Coronary artery (tissue), 2 donors: Measurements from ENCODE around the gene KIF14.
"Not testable (repeated sequence)": the region's sequence is repeated elsewhere in the genome, so short reads cannot be mapped to it uniquely, and the experiment has no call there.

Experiments
- DNase-seq: peaks from one replicate; pipeline ENCODE4 v3.0.0-alpha.2; 2017; ENCODE audit warnings: low spot score
- H3K27ac ChIP-seq, 2 donors: fragments of 200-600 bp; sonication (generic); one replicate each; pipeline ENCODE4 v1.5.1; 2016 to 2019
- H3K4me3 ChIP-seq: fragments of 200-600 bp; sonication (generic); 2 replicates; pipeline ENCODE4 v1.5.1; 2016; ENCODE audit warnings: mild to moderate bottlenecking, moderate library complexity
- TF ChIP-seq, protein P1 (sequence below): fragments of 200-600 bp; sonication (generic); IDR thresholded peaks from one replicate; pipeline ENCODE4 v1.5.1; 2019; ENCODE audit warnings: antibody characterized with exemption

The KIF14 gene

DNA sequence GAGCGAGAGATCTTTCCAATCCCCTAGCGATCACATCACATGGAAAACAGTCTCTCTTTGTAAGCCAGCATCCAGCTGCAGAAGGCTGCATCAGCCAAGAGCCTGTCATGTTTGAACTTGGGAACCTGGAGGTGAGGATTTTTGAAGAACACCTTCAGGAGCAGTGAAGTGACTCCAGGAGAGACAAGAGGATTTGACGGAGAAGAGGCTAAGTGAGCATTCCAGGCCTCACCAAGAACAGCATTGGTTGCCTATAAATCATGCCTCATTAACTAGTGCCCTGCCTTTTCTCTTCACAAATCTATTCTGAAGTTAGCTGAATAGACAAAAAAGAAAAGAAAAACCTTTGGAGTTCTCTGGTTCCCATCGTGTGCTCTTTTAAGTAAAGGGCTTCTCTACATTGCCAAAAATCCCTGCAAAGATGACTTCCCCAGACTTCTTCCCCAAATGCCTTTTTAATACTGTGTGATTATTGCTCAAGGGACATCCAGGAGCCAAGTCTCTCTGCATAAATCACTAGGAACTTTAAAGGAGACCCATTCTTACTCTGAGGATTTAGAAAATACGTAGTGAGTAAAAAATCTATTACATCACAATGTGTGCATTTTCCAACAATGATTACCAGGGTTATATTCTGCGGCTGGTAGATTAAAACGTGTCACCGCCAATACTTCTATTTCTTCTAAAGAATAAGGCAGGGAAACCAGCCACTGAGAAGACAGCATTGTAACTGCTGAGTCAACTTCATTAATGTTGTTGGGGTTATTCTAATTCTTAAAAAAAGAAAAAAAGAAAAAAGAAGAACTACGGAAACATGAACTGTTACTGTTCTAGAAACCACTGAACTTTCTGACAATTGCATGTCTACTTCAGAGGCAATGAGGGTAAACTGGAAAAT lies 95.2 kb downstream of the KIF14 start:
- Histone ChIP-seq H3K4me3 (no peak overlapping the region), H3K27ac (no peak overlapping the region)
- TF ChIP-seq, protein P1, sequence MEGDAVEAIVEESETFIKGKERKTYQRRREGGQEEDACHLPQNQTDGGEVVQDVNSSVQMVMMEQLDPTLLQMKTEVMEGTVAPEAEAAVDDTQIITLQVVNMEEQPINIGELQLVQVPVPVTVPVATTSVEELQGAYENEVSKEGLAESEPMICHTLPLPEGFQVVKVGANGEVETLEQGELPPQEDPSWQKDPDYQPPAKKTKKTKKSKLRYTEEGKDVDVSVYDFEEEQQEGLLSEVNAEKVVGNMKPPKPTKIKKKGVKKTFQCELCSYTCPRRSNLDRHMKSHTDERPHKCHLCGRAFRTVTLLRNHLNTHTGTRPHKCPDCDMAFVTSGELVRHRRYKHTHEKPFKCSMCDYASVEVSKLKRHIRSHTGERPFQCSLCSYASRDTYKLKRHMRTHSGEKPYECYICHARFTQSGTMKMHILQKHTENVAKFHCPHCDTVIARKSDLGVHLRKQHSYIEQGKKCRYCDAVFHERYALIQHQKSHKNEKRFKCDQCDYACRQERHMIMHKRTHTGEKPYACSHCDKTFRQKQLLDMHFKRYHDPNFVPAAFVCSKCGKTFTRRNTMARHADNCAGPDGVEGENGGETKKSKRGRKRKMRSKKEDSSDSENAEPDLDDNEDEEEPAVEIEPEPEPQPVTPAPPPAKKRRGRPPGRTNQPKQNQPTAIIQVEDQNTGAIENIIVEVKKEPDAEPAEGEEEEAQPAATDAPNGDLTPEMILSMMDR, result no peak
- DNase-seq, result no peak

DNA sequence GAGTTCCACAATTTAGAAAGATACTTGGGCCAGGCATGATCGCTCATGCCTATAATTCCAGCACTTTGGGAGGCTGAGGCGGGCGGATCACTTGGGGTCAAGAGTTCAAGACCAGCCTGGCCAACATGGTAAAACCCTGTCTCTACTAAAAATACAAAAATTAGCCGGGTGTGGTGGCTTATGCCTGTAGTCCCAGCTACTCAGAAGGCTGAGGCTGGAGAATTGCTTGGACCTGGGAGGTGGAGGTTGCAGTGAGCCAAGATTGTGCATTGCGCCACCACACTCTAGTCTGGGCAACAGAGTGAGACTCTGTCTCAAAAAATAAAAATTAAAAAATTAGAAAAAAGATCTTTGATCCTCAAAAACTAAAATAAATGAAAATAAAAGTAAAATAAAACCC lies 96.0 kb downstream of the KIF14 start:
- DNase-seq, H3K27ac ChIP-seq, H3K4me3 ChIP-seq: not testable (repeated sequence)

DNA sequence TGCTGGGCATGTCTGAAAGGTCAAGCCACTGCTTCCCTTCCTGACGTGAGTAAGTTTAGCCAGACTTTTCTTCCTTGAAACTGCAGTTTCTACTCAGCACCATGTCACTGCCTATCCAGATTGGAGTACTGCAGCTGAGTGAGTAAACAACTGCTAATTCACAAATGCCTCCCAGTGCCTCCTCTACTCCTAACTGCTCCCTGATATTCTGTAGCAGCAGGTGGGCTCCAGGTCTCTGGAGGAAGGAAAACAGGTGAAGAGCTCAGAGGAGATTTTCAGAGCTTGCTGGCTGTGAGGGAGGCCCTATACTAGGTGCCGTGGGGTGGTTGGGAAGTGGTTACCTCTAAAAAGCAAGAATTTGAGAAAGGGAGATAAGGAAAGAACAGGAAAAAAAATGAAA lies 96.5 kb downstream of the KIF14 start:
- TF ChIP-seq, protein P1, result no peak
- H3K27ac ChIP-seq, result no peak overlapping the region
- no peak overlapping the region for H3K4me3 ChIP-seq
- DNase-seq, result no peak

DNA sequence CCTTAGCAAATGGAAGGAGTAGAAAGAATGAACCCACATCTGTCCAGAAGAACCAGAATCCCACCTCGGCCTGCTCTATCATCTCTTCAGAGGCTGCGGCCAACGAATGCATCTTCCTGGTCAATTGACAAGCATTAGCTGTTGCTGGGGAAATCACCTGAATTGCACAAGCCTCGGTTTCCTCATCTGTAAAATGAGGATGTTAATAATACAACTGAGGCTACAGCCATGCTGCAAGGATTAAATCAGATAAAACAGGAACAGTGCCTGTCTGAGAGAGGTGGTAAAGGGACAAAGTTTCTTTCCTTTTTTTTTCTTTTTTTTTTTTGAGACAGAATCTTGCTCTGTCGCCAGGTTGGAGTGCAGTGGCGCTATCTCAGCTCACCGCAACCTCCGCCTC lies 99.8 kb downstream of the KIF14 start:
- no peak overlapping the region for H3K27ac ChIP-seq
- TF ChIP-seq, protein P1, result no peak
- H3K4me3 ChIP-seq, result no peak overlapping the region
- no peak for DNase-seq

DNA sequence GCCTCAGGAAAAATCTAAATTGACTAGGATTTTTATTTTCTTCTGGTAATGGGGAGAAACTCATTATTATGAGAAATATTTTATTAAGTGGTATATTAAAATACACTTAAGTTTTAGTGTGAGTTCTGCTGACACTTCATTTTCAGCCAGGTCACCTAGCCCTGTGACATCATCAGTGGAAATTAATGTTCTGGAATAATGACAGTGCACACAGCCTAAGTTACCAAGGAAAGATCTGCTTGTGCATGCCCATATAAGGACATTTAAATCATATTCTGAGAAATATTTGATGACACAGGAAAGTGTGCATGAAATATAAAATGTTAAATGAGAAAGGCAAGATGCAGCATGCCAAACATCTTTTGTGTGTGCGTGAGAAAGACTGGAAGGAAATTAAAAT lies 102.0 kb downstream of the KIF14 start:
- Histone ChIP-seq H3K27ac (no peak overlapping the region), H3K4me3 (no peak overlapping the region)
- TF ChIP-seq, protein P1, result no peak
- no peak for DNase-seq

GRCh38 chr1:200512191-200512590 lies 108.4 kb downstream of the KIF14 start:
- Histone ChIP-seq H3K4me3 (no peak overlapping the region), H3K27ac (no peak overlapping the region)
- TF ChIP-seq, protein P1, result no peak
- DNase-seq, result no peak

- DNase-seq, result no peak
- Histone ChIP-seq H3K27ac (no peak overlapping the region), H3K4me3 (no peak overlapping the region)
- TF ChIP-seq, protein P1, result peak; percentile 82
Observed at GRCh38 chr1:200510228-200510623, 110.3 kb downstream of the KIF14 start.
